GM12874 (cell line): Measurements from ENCODE around the gene G6PC3.

ENCODE experiments used
- CTCF ChIP-seq: IDR thresholded peaks from 2 replicates; pipeline ENCODE4 v1.5.1; 2011; ENCODE audit warnings: low read depth, mild to moderate bottlenecking, control low read depth, low read length, moderate library complexity; ENCODE audit not compliant: insufficient read depth

G6PC3 gene

GRCh38 chr17:44065668-44066203, 4.8 kb upstream of the G6PC3 start:
- TF ChIP-seq CTCF: no peak

GRCh38 chr17:44066204-44066930, 4.2 kb upstream of the G6PC3 start, which contains the start of gene LSM12:
TSS of gene LSM12 (minus strand) at chr17:44066671. CDS start at chr17:44066587, 84 bp downstream.
- no peak for TF ChIP-seq CTCF

GRCh38 chr17:44067545-44067940, 3.0 kb upstream of the G6PC3 start:
- TF ChIP-seq CTCF: no peak

GRCh38 chr17:44069974-44070454, 521 bp upstream of the G6PC3 start:
- no peak for TF ChIP-seq CTCF

- TF ChIP-seq CTCF: no peak
These were observed 624 bp downstream of the G6PC3 start for GRCh38 chr17:44071198-44071520.

GRCh38 chr17:44071772-44072171, 1.2 kb downstream of the G6PC3 start:
- TF ChIP-seq CTCF: no peak

GRCh38 chr17:44074231-44074910, 3.8 kb downstream of the G6PC3 start:
- TF ChIP-seq CTCF: no peak
